Measurements from ENCODE around the gene ZNF354C. TPM values are rescaled to one million over a fixed set of nuclear protein-coding genes. Genes with fewer than 3 reads are reported as not detected.

ZNF354C gene
- total RNA-seq, 4 donors from 2014 or later: 1.9 to 3.5 (median 2.8) TPM

DNA sequence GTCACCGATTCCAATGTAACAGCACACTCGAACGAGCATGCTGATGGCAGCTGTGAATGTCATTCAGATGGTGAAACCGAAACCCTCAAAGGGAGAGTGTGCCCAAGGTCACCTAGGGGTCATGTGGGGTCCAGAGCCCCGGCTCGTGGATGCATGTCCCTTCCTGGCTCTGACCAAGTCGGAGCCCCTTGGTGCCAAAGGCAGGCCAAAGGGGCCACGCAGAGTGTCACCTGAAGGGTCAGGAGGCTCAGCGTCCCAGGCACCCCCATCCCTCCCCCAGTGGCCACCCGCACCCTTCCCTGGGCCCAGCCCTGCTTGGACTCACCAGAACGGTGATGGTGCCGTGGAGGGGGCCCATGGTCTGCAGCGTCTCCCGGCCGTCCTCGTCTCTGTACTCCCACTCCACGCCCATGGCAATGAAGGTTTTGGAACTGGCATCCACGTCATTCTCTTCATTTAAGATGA, 69.5 kb downstream of the ZNF354C start:
- H3K9me3 ChIP-seq: no peaks in the 10 kb centered on the region
- TF ChIP-seq, protein P1, sequence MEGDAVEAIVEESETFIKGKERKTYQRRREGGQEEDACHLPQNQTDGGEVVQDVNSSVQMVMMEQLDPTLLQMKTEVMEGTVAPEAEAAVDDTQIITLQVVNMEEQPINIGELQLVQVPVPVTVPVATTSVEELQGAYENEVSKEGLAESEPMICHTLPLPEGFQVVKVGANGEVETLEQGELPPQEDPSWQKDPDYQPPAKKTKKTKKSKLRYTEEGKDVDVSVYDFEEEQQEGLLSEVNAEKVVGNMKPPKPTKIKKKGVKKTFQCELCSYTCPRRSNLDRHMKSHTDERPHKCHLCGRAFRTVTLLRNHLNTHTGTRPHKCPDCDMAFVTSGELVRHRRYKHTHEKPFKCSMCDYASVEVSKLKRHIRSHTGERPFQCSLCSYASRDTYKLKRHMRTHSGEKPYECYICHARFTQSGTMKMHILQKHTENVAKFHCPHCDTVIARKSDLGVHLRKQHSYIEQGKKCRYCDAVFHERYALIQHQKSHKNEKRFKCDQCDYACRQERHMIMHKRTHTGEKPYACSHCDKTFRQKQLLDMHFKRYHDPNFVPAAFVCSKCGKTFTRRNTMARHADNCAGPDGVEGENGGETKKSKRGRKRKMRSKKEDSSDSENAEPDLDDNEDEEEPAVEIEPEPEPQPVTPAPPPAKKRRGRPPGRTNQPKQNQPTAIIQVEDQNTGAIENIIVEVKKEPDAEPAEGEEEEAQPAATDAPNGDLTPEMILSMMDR (IDR thresholded peaks at IDR 0.05): no peak
- TF ChIP-seq POLR2A (IDR thresholded peaks at IDR 0.05): no peak
- no peak for TF ChIP-seq POLR2AphosphoS5 (IDR thresholded peaks at IDR 0.05)
- no peak for TF ChIP-seq EP300 (IDR thresholded peaks at IDR 0.05)
- WGBS: 81% methylated on average over 14 of the region's 18 CpGs
- H3K4me3 ChIP-seq: no peak overlapping the region
- H3K36me3 ChIP-seq: peaks cover 17% of the 10 kb centered on the region
- H3K27ac ChIP-seq: no peak overlapping the region
- no peaks in the 10 kb centered on the region for H3K4me1 ChIP-seq
- DNase-seq (ENCODE audit: low spot score in 2 of 2): peak in 1 of 2 donors; percentile 36
- no peaks in the 10 kb centered on the region for H3K27me3 ChIP-seq

DNA sequence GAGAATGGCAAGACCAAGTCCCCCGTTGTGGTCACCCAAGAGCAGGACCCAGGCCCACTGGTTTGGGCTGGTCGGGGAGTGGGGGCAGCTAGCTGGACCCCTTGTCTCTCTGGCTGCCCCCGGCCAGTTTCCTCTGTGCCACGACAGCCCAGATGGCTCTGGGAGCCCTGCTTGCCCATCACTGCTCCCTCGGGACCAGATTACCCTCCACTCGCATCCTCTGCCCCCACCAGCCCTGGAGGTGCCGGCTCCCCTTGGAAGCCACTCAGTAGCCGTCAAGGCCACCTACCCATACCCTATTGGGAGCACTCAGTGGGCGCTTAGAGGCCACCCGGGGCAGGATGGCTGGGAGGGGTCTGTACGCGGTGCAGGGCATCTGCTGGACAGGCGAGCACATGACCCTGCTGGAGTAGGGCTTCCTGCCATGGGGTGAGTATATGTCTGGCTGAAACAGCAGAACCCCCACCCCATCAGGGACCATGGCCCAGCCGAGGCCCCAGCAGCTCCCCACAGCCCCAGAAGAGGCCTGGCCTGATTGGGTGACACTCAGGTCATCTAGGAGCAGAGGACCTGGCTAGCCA, 70.0 kb downstream of the ZNF354C start:
- no peaks in the 10 kb centered on the region for H3K9me3 ChIP-seq
- WGBS: 76% methylated on average over 5 of the region's 14 CpGs
- H3K27ac ChIP-seq: no peak overlapping the region
- no peaks in the 10 kb centered on the region for H3K4me1 ChIP-seq
- peak in 1 of 2 donors; percentile 50 for DNase-seq (ENCODE audit: low spot score in 2 of 2)
- peaks cover 17% of the 10 kb centered on the region for H3K36me3 ChIP-seq
- H3K4me3 ChIP-seq: no peak overlapping the region
- TF ChIP-seq EP300 (IDR thresholded peaks at IDR 0.05) (no peak), POLR2AphosphoS5 (IDR thresholded peaks at IDR 0.05) (no peak), POLR2A (IDR thresholded peaks at IDR 0.05) (no peak)
- TF ChIP-seq, protein P1 (IDR thresholded peaks at IDR 0.05): no peak
- H3K27me3 ChIP-seq: no peaks in the 10 kb centered on the region

DNA sequence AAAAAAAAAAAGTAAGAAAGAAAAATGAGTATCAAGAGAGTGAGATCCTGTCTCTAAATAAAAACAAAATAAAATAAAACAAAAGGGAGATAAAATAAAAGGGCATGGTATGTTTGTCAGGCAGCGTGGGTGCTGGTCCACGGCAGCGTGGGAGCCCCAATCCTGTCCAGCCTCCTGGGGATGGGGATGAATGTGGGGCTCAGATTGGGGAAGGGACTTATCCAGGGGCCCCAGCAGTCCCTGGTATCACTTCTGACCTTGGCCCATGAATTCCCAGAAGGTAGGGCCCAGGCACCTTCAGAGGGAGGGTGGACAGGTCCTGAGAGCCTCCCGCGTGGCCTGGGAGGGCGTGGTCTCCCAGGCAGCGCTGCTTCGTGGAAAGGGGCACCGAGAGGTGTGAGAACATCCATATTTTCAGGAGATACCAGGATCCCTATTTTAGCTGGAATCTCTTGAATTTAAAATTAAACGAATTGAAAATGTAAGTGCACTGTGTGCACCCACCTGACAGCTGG, 71.2 kb downstream of the ZNF354C start:
- TF ChIP-seq EP300 (IDR thresholded peaks at IDR 0.05): no peak
- TF ChIP-seq, protein P1 (IDR thresholded peaks at IDR 0.05): no peak
- no peak for TF ChIP-seq POLR2A (IDR thresholded peaks at IDR 0.05)
- no peak for TF ChIP-seq POLR2AphosphoS5 (IDR thresholded peaks at IDR 0.05)
- WGBS: 82% methylated on average over 9 of the region's 10 CpGs
- no peak overlapping the region for H3K4me3 ChIP-seq
- peaks cover 17% of the 10 kb centered on the region for H3K36me3 ChIP-seq
- no peaks in the 10 kb centered on the region for H3K27me3 ChIP-seq
- H3K27ac ChIP-seq: no peak overlapping the region
- no peaks in the 10 kb centered on the region for H3K4me1 ChIP-seq
- H3K9me3 ChIP-seq: no peaks in the 10 kb centered on the region
- DNase-seq (ENCODE audit: low spot score in 2 of 2): peak in 1 of 2 donors; percentile 36

DNA sequence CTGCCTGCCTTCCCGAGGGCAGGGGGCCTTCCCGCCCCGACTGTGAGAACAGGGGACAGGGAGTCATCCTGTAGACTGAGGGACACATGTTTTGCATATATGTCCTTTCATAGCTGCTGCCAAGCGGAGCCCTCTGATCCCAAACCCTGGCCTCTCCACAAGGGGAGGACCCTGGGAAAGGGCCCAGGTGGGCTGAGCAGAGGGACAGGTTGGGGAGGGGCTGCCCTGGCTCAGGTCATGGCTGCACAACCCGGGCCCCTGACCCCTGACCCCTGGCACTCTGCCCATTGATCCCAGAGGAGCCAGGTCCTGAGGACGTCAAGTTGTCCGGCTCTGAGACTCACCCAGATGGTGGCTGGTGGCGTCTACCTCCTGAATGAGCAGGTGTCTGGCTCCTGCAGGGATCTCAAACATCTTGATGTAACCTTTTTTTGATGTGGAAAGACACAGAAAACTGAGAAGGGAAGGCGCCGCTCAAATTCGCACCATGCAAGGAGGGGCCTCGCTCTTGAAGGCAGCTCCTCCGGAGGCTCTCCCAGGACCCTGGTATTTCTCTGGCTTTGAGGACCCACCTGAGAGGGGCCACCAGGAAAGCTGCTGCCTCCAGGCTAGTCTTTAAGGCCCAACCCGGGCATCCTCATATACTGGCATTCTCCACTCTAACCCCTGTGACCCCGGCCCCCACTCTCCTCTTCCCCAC, 71.9 kb downstream of the ZNF354C start:
- 78% methylated on average over 9 of the region's 15 CpGs for WGBS
- no peak for TF ChIP-seq POLR2AphosphoS5 (IDR thresholded peaks at IDR 0.05)
- TF ChIP-seq EP300 (IDR thresholded peaks at IDR 0.05): no peak
- no peak for TF ChIP-seq POLR2A (IDR thresholded peaks at IDR 0.05)
- TF ChIP-seq, protein P1 (IDR thresholded peaks at IDR 0.05): no peak
- DNase-seq (ENCODE audit: low spot score in 2 of 2): peak in 1 of 2 donors; percentile 48

More for the DNA sequence above, 71.9 kb downstream of the ZNF354C start:
- no peaks in the 10 kb centered on the region for H3K9me3 ChIP-seq
- peaks cover 16% of the 10 kb centered on the region for H3K36me3 ChIP-seq
- H3K27me3 ChIP-seq: no peaks in the 10 kb centered on the region
- no peak overlapping the region for H3K4me3 ChIP-seq
- no peaks in the 10 kb centered on the region for H3K4me1 ChIP-seq
- no peak overlapping the region for H3K27ac ChIP-seq

Data from suprapubic skin (tissue), 4 donors.